GM19467 (cell line): ENCODE results near the gene EPYC.
A peak's percentile ranks its signal among the peaks of the same experiment; 100 is the strongest.

Experiments used
- ATAC-seq: cut with Tn5 transposase; IDR thresholded peaks from one replicate; pipeline ENCODE4 v1.9.1; 2021; ENCODE audit warnings: mild to moderate bottlenecking, moderate library complexity; ENCODE audit not compliant: unreplicated experiment

EPYC gene

GRCh38 chr12:90959032-90959431 is 45.7 kb downstream of the EPYC start:
- no peak for ATAC-seq

- ATAC-seq: no peak
These were observed 46.4 kb downstream of the EPYC start for GRCh38 chr12:90958347-90958746.

GRCh38 chr12:90954921-90955320 is 49.9 kb downstream of the EPYC start, which contains the start of gene CCER1:
CCER1 (minus strand) TSS chr12:90955176; CDS start chr12:90954742, 434 bp downstream.
- ATAC-seq: no peak

DNA sequence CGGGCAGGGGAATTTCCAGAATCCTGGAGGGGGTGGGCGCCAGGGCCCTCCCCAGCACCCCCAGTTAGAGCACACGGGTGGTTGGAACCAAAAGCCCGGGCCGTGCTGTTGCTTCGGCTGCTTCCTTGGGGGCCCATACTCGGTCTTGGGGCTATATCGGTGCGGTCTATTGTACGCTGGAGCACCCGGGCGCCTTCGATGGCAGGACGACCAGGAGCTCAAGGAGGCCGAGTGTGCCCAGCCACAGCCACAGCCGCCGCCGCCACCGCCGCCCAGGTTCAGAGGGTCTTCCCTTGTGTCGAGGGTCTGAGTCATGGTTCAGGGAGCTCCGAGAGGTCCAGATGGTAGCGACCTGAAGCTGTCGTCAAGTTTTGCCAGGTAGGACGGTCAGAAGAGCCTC is 50.3 kb downstream of the EPYC start:
- ATAC-seq: no peak

DNA sequence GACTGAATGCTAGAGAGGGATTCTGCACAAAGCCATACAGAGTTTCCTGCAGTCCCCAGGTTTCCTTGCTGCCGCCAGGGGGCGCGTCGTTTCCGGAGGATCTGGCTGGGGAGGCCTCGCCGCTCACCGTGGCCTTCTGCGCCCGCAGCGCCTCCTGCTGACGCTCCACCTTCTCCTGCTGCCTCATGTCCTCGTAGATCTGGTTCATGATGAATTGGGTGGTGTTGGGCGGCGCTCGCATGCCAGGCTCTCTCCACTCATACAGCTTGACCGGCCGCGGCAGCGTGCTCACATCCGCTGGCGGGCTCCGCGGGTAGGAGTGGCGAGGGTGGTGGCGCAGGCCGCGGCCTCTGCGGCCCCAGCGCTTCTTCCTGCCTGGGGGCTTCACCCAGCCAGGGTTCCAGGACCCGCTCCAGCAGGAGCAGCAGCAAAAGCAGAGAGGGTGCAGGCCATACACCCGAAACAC is 50.8 kb downstream of the EPYC start:
- ATAC-seq: peak; percentile 68

GRCh38 chr12:90951432-90952105 is 53.2 kb downstream of the EPYC start:
- ATAC-seq: no peak

- ATAC-seq: no peak
These were observed 56.9 kb downstream of the EPYC start for GRCh38 chr12:90947869-90948268.

DNA sequence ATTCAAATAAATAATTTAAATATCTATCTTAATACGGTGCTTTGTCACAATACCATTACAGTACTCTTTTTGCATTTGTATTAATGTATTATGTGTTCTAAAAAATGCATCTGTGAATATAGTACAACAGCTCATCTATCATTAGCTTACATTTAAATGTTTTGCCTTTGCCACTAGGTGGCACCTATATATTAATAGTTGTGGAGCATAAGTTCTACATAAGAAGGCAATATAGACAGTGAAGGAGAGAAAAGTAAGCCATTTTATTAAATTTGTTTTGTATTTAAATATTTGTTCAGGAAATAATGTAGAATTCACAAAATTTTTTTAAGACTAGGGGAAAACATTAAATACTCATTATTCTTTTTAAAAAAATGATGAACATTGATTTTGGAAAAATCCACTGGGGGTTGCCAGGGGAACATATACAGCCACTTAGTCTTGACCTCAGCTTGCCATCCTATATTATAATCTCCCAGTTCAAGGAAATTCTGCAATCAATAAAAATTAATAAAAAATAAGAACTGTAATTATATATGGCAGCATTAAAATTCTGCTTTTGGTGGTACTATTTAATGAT is 59.6 kb downstream of the EPYC start:
- ATAC-seq: peak; percentile 83

DNA sequence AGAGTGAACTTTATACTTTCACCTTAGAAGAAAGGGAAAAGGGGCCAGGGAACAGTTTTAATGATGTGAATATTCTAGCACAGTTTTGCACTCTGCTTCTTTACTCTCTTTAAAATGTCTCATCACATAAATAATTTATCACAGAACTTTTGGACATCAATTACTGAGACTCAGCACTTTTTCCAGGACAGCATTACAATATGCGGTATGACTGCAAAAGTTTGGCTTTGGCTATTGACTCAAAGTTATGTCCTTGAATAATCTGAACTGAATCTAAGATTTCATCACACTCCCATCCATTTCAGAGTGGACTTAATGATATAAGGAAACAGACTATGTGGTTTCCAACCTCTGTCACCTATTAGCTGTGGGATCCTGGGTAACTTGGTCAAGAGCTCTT is 61.5 kb downstream of the EPYC start:
- no peak for ATAC-seq

GRCh38 chr12:90940872-90941499 is 63.8 kb downstream of the EPYC start:
- peak; percentile 64 for ATAC-seq

- ATAC-seq: no peak
These were observed 65.4 kb downstream of the EPYC start for GRCh38 chr12:90939382-90939781.

- no peak for ATAC-seq
These were observed 66.3 kb downstream of the EPYC start for GRCh38 chr12:90938451-90938850.

DNA sequence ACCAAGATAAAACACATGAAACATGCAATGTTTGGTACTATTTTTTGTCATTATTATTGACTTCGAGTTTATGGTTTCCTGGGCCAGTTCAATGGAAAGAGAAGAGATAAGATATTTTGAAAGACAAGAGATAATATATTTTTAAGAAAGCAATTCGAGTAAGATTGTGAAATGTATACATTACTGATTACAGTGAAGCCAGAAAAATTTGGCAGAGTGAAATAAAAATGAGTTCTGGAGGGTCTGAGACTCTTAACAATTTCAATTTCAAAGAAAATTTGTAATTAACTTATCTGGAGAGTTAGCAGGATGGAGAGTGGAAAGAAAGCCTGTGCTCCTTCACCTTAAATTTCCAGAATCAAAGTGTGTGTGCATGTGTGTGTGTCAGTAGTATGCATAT is 67.1 kb downstream of the EPYC start:
- no peak for ATAC-seq

- no peak for ATAC-seq
These were observed 68.4 kb downstream of the EPYC start for GRCh38 chr12:90936230-90937005.

- ATAC-seq: no peak
These were observed 79.2 kb downstream of the EPYC start for GRCh38 chr12:90925562-90925961.

- ATAC-seq: no peak
These were observed 80.4 kb downstream of the EPYC start for GRCh38 chr12:90924406-90924805.

GRCh38 chr12:90922145-90922627 is 82.6 kb downstream of the EPYC start:
- ATAC-seq: no peak

- ATAC-seq: no peak
These were observed 83.2 kb downstream of the EPYC start for GRCh38 chr12:90921536-90921935.

GRCh38 chr12:90920222-90920621 is 84.5 kb downstream of the EPYC start:
- ATAC-seq: no peak

DNA sequence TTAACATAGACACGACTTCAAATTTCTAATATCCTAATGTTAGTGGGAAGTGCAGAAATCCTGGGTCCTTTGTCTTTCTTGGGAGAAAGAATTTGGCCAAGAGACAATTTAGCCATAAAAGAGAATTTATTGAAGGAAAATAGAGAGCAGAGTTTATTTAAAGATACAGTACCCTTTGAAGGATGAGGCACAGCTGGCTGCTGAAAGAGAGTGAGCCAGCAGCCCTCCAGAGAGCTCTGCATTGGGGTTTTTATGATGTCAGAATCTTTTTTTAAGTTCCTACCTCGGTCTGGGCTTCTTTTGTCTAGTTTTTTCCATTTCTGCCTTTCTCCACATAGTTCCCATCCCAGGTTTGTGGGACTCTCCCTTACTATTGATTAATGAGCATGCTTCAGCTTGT is 87.3 kb downstream of the EPYC start:
- no peak for ATAC-seq

DNA sequence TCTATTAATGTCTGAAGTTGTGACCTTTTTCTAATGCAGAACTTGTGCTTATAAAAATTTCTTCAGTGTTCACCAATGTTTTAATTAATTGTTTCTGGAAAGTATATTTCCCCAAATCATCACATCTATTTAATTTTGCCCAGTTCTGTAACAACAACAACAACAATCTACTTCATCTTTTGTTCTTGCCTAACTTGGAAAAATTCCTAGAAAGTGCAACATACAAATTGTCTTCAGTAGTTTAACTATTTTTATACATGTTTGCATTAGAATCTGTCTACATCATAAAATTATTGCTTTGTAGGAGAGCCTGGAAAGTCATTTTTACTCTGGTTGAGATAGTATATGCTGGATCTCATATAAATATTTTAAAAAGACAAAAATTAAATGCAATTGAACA is 88.3 kb downstream of the EPYC start:
- no peak for ATAC-seq
